T-helper 22 cell (primary cell): ENCODE measurements around the gene PMPCA.
A peak's percentile ranks its signal among the peaks of the same experiment; 100 is the strongest.
"Not testable (repeated sequence)": the region's sequence is repeated elsewhere in the genome, so short reads cannot be mapped to it uniquely, and the experiment has no call there.

ENCODE experiments used
- DNase-seq: peaks from one replicate; pipeline ENCODE4 v3.0.0-alpha.2; 2020; ENCODE audit warnings: low read depth

Gene PMPCA

DNA sequence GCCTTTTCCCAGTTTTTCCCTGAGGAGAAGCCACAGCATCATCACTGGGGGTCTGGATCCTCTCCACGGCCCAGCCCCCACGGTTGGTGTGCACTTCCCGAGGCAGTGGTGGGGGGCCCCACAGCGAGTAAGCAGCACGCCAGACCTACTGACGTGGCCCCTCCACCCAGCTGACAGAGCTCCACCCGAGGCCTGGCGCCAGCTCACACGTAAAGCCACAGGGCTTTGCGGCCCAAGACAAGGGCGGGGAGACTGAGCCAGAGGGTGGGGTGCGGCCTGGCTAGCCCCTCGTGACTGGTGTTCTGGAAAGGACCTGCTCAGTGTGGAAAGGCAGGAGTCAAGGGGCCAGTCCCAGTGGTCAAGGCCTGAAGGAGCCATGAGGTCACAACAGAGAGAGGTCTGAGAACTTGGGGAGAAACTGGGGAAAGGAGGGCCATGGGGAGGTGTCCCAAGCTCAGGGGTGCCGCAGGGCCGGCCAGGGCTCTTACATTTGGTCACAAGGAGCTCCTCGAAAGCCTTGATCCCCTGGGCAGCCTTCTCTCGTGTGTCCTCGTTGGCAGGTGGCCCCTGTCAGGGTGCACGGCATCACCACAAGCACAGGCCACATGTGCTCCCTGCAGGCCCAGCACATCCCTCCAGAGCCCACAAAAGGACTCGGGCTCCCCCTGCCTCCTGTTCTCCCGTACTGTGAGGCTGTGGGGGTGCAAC lies 16.0 kb upstream of the PMPCA start:
- no peak for DNase-seq

DNA sequence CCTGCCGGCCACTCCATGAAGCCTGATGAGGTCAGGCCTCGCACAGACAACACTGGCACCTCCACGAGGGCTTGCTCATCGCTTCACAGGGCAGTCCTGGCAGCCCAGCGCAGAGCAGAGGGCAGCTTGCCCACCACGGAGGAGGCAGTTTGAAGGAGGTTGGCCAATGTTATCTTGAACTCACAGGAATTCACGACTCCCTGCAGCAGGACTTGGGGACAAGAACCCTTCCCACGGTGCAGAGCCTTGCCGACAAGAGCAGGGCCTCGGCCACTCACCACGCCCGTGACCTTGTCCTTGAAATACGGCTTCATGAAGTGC lies 15.5 kb upstream of the PMPCA start:
- DNase-seq = no peak

DNA sequence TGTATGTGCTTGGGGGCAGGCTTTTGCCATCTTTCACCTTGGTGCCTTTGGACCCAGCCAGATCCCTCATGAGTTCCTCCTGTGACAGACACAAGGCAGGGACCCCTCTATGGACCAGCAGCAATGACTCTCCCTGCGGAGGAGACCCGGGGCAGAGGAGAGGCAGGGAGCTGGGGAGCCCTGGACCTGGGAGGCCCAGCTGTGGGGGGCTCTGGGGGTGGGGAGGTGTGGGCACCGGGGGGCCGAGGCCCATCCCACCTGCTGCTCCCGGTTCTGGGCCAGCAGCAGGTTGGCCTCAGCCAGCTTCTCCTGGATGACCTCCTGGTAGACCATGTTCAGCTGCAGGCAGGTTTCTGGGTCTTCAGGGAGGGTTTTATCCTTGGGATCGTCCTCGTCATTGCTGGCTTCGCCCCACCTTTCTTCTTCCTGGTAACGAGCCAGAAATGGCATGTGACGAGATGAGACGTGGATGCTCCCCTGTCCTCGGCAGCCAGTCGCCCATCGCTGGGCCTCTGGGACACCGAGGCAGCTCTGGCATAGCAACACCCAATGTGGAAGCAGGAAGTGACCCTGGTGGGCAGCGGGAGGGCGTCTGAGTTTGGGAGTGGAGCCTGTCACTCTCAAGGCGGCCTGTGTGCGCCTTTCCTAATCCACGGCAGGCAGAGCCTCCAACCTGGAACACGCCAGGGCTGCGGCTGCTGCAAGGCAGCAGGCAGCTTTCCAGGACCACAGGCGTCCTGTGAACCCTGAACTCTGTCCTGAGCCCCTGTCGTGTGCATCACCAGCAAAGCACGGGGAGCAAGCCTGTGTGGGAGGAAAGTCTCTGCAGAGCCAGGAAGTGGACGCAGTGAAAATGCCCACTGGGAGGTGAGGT lies 14.9 kb upstream of the PMPCA start:
- no peak for DNase-seq

DNA sequence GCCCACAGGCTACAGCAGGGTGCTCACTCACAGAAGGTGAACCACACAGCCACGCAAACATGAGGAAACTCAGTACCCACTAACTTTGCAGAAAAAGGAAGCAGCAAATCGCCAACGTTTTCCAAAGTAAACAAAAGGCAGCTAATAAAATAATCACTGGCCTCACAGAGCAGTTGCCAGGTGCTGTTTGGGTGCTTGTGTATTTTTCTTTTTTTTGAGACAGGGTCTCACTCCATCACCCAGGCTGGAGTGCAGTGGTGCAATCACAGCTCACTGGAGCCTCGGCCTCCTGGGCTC lies 14.3 kb upstream of the PMPCA start:
- DNase-seq = no peak

DNA sequence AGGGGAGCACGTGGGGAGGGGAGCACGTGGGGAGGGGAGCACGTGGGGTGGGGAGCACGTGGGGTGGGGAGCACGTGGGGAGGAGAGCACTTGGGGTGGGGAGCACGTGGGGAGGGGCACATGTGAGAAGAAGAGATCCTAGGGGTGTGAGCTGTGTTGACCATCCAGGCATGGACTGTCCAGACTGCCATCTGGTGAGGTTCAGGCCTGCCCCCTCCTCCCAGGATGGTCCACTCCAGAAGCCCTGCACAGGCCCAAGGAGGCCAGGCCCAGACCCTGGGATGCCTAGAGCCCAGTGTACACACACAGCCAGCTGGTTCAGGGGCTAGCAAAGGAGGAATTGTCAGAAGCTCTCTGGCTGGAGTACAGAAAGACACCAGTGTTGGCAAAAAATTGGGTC lies 12.8 kb upstream of the PMPCA start:
- DNase-seq = no peak

DNA sequence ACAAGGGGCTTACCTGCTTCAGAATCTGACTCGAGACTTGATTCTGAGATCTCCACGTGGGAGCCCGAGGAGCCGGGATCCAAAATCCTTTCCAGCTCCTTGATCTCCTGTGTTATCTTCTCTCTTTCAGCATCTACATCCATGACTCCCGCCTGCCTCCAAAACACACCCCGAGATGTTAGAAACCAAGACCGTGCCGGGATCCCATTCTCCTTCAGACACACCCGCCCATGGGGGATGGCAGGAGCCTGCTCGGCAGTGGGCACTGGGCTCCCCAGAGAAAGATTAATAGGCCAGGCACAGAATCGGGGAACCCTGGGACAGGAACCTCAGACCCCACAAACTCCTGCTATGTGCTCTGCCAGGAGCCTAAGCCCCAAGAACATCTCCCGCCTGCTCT lies 12.2 kb upstream of the PMPCA start:
- no peak for DNase-seq

DNA sequence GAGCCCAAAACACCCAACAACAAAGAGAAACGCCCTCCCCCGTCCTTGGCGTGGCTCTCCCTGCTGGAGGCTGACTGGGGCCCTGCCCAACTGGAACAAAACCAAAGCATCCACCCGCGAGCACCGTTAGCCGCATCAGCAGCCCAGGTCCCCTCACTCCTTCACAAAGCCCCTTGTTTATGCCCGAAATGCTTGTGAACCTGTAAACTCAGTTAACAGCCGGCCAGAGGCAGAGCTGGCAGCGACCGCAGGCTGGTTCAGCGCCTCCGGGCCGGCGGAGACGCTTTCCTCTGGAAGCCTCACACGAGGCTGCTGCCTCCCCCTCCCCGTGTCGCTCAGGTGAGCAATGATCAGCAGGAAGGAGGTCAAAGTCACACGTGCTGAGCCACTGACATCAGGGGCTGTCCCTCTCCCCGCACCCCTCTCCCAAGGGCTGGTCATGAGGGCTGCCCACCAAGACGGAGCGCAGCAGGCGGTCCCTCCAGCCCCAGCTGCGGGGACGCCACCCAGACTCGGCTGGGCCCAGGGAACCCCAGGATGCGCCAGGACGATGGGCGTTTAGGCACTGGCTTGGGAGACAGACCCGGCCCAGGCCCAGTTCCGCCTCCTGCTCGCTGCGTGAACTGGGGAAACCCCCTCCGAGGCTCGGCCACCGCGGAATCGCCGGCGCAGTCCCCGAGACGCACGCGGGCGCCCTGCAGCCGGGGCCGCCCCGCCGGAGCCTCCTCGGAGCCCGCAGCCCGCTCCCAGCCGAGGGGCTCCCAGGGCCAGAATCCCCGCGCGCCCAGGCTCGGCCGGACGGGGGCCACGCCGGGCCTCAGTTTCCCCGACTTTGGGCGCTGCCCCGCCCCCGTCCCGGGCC lies 11.1 kb upstream of the PMPCA start:
- DNase-seq = peak; percentile 34

DNA sequence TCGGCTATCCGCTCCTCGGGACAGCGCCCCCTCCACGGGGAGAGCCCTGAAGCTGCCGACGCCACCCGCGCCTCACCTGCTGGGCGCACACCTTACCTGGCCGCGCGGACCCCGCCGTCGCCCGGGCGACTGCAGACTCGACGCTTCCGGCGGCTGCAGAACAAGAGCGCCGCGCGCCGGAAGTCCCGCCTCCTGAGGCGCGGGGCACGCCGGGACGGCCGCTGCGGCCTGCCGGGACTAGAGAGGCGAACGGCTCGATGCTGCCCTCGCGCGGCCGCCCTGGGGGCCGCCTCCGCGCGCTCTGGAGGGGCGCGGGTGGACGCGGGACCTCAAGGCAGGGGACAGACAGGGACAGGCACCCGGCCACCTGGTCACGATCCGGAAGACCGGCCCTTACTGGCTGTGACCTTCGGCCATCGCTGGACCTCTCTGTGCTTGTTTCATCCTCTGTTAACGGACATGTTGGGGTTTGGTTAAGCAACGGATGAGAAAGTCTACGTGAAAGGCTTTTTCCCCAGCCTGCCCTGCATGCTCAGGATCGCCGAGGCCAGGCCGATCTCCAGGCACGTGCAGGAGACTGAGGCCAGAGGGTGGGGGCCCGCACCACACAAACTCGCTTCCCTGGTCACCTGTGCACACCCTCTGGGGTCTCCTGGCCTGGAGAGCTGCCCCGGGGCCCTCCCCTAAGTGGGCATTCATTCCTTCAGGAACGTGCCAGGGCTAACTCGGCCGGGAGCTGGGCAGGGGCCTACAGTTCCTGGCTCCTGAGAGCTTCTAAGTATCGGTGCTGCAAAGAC lies 10.2 kb upstream of the PMPCA start, which contains the start of gene SNAPC4:
Gene SNAPC4 (minus strand): TSS at position 133 of the 797 bp plus-strand sequence. CDS start 1,742 bp downstream, outside the sequence.
- peak; percentile 71 for DNase-seq

DNA sequence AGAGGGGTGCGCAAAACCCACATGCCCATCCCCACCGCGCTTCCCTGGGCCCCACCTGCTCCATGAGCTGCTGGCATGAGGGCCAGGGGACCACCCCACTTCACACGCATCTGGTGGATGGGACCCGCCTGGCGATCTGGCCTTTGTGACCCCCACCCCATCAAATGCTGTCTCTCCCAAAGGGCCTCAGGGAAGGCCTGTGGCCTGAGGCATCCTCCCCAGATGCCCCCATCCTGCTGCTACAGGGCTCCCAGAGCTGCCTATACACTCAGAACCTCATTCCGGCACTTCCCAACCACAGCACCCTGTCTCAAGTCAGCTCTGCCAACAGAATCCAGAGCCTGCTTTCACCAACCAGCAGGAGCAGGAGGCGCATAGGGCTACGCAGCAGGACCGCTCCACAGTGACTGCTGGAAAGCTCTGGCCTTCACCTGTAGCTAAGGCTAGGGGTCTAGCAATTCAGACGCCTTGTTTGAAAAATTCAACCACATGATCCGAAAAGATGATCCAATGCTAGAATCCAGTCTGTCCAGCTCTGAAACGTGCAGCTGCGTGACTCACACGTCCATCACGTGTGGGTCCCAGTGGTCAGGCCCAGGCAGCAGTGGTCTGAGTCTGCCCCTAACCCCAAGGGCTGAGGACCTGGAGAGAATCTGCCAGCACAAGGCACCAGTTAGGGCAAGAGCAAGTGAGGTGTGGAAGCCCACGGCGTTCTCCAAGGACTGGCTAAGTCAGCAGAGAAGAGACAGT lies 9.1 kb upstream of the PMPCA start:
- no peak for DNase-seq

DNA sequence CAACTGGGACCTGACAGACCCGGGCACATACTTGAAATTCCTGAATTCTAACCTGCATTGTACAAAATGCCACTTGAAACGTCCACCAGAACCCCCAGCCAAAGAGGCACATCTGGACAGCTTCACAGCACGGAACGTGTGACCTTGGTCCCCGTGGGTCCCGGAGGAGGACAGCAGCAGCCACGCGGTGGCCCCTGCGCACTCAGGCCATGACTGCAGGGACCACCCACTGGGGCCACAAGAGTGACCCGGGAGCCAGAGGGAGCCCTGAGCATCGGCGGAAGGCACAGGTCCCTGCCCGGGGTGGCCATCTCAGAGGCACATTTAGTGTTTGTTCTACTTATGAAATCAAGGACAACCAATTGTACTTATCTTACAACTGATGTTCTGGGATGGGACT lies 8.4 kb upstream of the PMPCA start:
- DNase-seq = no peak

DNA sequence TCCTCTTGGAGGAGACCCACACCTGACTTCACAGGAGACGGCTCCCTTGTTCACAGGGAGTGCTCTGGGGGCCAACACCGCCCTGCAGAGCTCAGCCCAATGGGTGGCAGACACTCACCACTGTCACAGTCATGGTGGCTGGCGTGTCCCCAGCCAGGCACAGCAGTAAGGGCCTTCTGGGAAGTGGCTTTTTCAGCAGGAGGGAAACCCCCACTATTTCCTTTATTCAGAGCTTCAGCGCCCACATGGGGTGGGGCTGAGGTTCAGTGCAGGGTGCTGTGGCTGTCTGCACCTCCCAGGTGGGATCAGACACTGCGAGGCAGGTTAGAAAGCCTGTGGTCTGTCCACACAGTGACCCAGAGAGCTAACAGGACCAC lies 6.9 kb upstream of the PMPCA start:
- peak; percentile 74 for DNase-seq

DNA sequence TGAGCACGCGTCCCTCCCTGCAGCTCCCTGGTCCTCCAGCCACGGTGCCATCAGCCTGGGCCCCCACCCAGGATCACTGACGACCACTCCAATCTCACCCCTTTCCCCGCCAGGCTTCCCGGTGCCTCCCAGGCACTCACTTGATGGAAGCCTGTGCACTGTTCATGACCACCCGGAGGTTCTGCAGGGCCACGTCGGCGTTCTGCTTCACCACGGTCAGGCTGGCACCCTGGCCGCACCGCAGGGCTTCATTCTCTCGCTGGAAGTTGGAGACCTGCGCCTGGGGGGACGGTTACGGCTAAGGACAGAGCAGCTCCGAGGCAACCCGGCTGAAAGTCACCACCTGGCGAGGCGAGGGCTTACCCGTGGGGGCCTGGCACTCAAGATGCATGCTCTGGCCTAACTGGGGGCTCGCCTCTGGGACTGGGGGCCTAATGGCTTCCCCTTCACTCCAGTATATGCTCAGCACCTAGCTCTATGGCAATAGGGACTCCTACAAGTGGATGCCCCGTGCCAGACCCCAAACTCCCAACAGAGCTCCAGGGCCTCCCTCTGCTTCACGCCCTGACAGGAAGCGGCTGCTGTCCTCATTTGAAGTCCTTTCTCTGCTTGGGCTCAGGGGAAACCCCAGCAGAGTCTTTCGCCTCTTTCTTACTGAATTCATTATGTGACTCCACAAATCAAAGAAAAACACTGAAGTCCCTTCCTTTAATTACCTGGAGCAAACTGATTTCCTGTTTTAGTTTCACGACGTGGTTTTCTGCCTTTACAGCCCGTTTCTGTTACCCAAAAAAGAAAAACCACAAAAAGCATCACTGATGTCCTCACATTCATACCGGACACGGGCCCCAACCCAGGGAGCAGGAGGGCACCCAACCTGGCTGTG lies 6.3 kb upstream of the PMPCA start:
- DNase-seq = peak; percentile 42

DNA sequence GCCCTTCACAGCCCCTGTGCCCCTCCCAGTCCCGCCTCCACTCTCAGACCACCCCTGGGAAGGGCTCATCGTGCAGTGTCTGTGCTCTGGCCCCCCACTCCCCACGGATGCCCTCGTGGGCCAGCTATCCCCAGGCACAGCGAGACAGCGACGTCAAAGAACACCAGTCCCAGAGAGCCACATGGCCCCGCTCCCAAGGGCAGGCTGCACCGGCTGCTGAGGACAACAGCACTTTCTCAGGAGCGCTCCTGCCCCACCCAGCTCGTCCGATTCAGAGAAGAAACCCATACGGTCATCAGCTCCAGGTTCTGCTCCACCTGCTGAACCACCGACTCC lies 5.7 kb upstream of the PMPCA start:
- no peak for DNase-seq

DNA sequence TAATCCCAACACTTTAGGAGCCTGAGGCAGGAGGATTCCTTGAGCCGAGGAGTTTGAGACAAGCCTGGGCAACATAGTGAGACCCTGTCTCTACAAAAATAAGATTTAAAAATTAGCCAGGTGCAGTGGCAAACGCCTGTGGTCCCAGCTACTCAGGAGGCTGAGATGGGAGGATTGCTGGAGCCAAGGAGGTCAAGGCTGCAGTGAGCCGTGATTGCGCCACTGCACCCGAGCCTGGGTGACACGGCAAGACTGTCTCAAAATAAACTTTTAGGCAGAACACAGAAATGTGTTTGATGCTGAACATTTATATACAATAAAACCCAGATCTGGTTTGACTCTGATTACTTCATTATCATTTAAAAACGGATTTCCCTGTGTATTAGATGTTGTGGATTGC lies 5.0 kb upstream of the PMPCA start:
- DNase-seq = no peak

DNA sequence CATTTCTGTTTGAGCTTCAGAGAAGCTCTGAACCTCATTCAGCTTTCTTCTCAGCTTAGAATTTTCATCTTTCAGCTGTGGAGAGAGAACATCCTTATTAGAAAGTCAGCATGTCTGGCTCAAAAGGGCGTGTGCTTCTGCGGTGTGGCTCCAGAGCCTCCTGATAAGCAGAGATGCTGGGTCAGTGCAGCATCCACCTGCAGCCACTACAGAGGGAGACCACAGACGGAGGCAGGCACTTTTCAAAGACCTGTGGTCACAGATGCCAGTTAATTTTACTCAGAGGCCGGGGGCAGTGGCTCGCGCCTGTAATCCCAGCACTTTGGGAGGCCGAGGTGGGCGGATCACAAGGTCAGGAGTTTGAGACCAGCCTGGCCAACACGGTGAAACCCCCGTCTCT lies 4.6 kb upstream of the PMPCA start:
- DNase-seq = not testable (repeated sequence)

DNA sequence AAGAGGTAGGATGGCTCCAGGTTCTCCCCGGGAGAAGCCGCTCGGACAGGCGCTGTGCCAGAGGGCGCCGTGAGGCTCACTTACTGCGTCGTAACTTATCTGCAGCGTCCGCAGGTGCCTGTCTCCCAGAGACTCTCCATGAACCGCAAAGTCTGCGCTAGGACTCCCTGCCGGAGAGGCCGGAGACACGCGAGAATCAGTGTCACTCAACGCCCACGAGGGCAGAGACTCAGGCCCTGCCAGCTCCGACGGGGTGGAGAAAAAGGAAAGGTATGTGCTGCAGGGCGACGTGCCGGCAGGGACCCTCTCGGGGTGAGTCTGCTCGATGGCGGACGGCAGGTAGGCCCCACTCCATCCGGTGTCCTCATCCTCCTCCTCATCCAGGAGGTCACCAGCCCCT lies 3.4 kb upstream of the PMPCA start:
- DNase-seq = not testable (repeated sequence)

DNA sequence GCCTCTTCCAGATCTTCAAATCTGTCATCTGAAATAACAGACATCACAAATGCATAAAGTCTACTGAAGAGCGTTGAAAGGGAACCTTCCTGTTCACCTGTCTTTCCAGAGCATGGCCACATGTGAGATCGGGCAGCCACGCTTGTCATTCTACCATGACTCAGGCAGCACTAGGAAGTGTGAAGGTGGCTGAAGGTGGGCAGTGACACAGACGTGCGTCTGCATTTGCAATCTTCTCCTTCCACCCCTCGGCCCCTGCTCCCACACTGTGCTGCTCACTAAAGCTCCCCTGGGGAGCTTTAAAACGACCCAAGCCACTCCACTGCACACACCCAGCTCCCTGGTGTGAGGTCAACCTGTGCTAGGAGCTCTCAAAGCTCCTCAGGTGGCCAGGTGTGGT lies 2.5 kb upstream of the PMPCA start:
- no peak for DNase-seq

DNA sequence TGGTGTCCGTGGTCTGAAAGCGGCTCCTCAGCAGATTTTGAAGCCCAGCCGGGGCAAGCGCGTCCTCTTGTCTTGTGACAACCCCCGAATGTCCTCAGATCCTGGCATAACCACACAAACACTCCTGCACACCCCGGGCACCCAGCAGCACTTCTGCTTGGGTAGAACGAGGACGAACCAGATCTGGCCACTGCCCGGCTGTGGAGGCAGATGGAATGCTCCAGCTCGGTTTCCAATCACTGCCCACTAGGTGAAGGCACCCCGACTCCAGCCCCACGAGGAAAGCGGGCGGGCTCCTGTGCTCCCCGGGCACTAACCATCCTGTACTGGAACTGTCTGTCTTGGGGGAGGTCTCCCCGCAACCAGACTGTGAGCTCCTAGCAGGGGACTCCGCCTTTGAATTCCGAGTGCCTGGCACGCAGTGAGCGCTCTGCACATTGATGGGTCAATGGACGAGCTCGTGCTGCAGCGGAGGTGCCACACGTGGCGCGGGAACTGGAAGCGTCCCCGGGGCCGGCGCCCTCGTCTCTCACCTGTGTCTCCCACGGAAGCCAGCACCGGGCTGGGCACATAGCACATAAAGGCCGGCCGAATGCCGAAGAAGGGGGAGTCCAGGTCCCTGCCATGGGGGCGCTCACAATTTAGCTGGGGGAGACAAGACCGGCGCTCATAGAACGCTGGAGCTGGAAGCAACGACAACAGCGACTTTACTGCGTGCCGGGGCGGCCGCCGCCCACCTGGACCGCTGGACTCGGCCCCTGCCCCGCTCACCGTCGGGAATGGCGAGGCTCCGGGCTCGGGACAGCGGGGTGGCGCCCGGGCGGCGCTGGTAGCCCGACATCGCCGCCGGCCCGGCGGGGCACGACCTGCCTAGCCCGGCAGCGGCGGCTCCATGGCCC lies 652 bp upstream of the PMPCA start:
- DNase-seq = no peak

DNA sequence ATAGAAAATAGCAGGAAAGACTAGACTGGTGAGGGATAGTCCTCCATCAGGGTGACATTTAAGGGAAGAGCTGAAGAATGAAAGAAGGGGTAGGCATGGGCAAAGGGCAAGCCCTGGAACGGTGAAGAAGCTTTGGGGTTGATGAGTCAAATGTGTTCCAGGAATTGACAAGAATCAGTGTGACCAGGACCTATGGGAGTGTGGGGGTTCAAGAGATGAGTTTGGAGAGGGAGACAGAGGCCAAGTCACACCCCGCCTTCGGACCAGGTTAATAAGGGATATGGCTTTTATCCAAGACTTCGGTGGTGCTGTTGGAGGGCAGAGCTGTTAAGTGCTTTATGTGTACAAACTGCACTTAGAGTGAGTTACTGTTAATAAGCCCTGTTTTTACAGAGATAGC lies 920 bp downstream of the PMPCA start:
- DNase-seq = no peak
